WTC11 (cell line): ENCODE measurements around the gene SNRPE. TPM values are rescaled to one million over a fixed set of nuclear protein-coding genes. Genes with fewer than 3 reads are reported as not detected.

Source experiments
- ATAC-seq: fragments of 200-7000 bp; cut with Tn5 transposase; 2 replicates; pipeline ENCODE4 v1.10.0; 2021; ENCODE audit warnings: mild to moderate bottlenecking, moderate library complexity
- CTCF ChIA-PET: fragments of 300-600 bp; sonication (Branson Sonifier 250); formaldehyde crosslinking; loops from one replicate; lab custom pipeline; 2021; ENCODE audit warnings: antibody characterized with exemption; lab: Charles Lee
- POLR2A ChIA-PET: fragments of 350-600 bp; sonication (Branson Sonifier 250); formaldehyde crosslinking; loops from one replicate; lab custom pipeline; 2021; ENCODE audit warnings: antibody characterized with exemption; lab: Charles Lee
- DNase-seq: peaks from one replicate; pipeline ENCODE4 v3.0.0; 2021; ENCODE audit warnings: low spot score
- H3K27ac Mint-ChIP-seq: 2 replicates; pipeline ENCODE4 v1.8.0; 2021; ENCODE audit warnings: mixed read lengths
- H3K27me3 Mint-ChIP-seq: 2 replicates; pipeline ENCODE4 v1.8.0; 2021; ENCODE audit warnings: low read depth, mild to moderate bottlenecking, moderate library complexity, mixed read lengths
- H3K36me3 Mint-ChIP-seq: 2 replicates; pipeline ENCODE4 v1.8.0; 2021; ENCODE audit warnings: mixed read lengths
- H3K4me1 Mint-ChIP-seq: 2 replicates; pipeline ENCODE4 v1.8.0; 2022; ENCODE audit warnings: mixed read lengths
- H3K4me3 Mint-ChIP-seq: 2 replicates; pipeline ENCODE4 v1.8.0; 2021; ENCODE audit warnings: mild to moderate bottlenecking, moderate library complexity, mixed read lengths
- H3K9me3 Mint-ChIP-seq: 2 replicates; pipeline ENCODE4 v1.8.0; 2021; ENCODE audit warnings: mixed read lengths
- EMX1 ChIP-seq: fragments of 250-450 bp; sonication (Bioruptor Pico); IDR thresholded peaks from 2 replicates; pipeline ENCODE4 v1.8.0; 2021; ENCODE audit warnings: mild to moderate bottlenecking
- GABPB1 ChIP-seq: sonication (generic); formaldehyde crosslinking; IDR thresholded peaks from 2 replicates; pipeline ENCODE4 v1.8.1; 2023; ENCODE audit warnings: mild to moderate bottlenecking, missing genetic modification reagents
- IRF2 ChIP-seq: sonication (generic); formaldehyde crosslinking; IDR thresholded peaks from 2 replicates; pipeline ENCODE4 v1.8.0; 2022; ENCODE audit warnings: low read depth, missing genetic modification reagents, borderline replicate concordance
- JAZF1 ChIP-seq: fragments of 250-450 bp; sonication (Bioruptor Pico); IDR thresholded peaks from 2 replicates; pipeline ENCODE4 v1.9.0; 2021; ENCODE audit warnings: moderate library complexity, mild to moderate bottlenecking, inconsistent platforms
- KAT7 ChIP-seq: sonication (generic); formaldehyde crosslinking; IDR thresholded peaks from 2 replicates; pipeline ENCODE4 v1.8.1; 2023; ENCODE audit warnings: missing genetic modification reagents, mild to moderate bottlenecking, borderline replicate concordance
- NFATC4 ChIP-seq: fragments of 250-450 bp; sonication (Bioruptor Pico); IDR thresholded peaks from 2 replicates; pipeline ENCODE4 v1.9.0; 2021; ENCODE audit warnings: mild to moderate bottlenecking
- NR2C2 ChIP-seq: sonication (generic); formaldehyde crosslinking; IDR thresholded peaks from 2 replicates; pipeline ENCODE4 v1.8.0; 2022; ENCODE audit warnings: mild to moderate bottlenecking, missing genetic modification reagents
- RELA ChIP-seq: sonication (generic); formaldehyde crosslinking; IDR thresholded peaks from 2 replicates; pipeline ENCODE4 v1.8.1; 2022; ENCODE audit warnings: missing genetic modification reagents, mild to moderate bottlenecking, borderline replicate concordance
- RORB ChIP-seq: fragments of 250-450 bp; sonication (Bioruptor Pico); IDR thresholded peaks from 2 replicates; pipeline ENCODE4 v1.9.0; 2021; ENCODE audit warnings: mild to moderate bottlenecking
- SOX15 ChIP-seq: fragments of 250-450 bp; sonication (Bioruptor Pico); IDR thresholded peaks from 2 replicates; pipeline ENCODE4 v1.9.0; 2021; ENCODE audit warnings: mild to moderate bottlenecking
- TP53 ChIP-seq: sonication (generic); formaldehyde crosslinking; IDR thresholded peaks from 2 replicates; pipeline ENCODE4 v1.8.1; 2023; ENCODE audit warnings: mild to moderate bottlenecking, missing genetic modification reagents
- ZNF219 ChIP-seq: sonication (generic); formaldehyde crosslinking; IDR thresholded peaks from 2 replicates; pipeline ENCODE4 v1.8.0; 2023; ENCODE audit warnings: missing genetic modification reagents, mild to moderate bottlenecking, borderline replicate concordance
- ZNF263 ChIP-seq: sonication (generic); formaldehyde crosslinking; IDR thresholded peaks from 2 replicates; pipeline ENCODE4 v1.8.1; 2022; ENCODE audit warnings: low read depth, mild to moderate bottlenecking, moderate library complexity, missing genetic modification reagents
- total RNA-seq: library from RNA; stranded (reverse); gene quantifications from 3 replicates; pipeline ENCODE4 v1.2.3, GENCODE V29; 2021
- TF ChIP-seq, protein P1 (sequence below): fragments of 200-600 bp; IDR thresholded peaks from 2 replicates; pipeline ENCODE4 v1.8.0; 2022; ENCODE audit warnings: antibody characterized with exemption
- TF ChIP-seq, protein P2 (sequence below): sonication (generic); formaldehyde crosslinking; IDR thresholded peaks from 2 replicates; pipeline ENCODE4 v1.8.0; 2023; ENCODE audit warnings: mild to moderate bottlenecking, missing genetic modification reagents
- TF ChIP-seq, protein P3 (sequence below): sonication (generic); formaldehyde crosslinking; IDR thresholded peaks from 2 replicates; pipeline ENCODE4 v1.8.1; 2022; ENCODE audit warnings: low read depth, mild to moderate bottlenecking, moderate library complexity, missing genetic modification reagents, borderline replicate concordance
- TF ChIP-seq, protein P4 (sequence below): sonication (generic); formaldehyde crosslinking; IDR thresholded peaks from 2 replicates; pipeline ENCODE4 v1.8.0; 2022; ENCODE audit warnings: mild to moderate bottlenecking, missing genetic modification reagents
- TF ChIP-seq, protein P5 (sequence below): sonication (generic); formaldehyde crosslinking; IDR thresholded peaks from 2 replicates; pipeline ENCODE4 v1.8.1; 2023; ENCODE audit warnings: mild to moderate bottlenecking, missing genetic modification reagents, moderate library complexity
- TF ChIP-seq, protein P6 (sequence below): sonication (generic); formaldehyde crosslinking; IDR thresholded peaks from 2 replicates; pipeline ENCODE4 v1.8.1; 2023; ENCODE audit warnings: mild to moderate bottlenecking, missing genetic modification reagents

Gene SNRPE
- total RNA-seq, 1 experiment from 2014 or later: 260 TPM

DNA sequence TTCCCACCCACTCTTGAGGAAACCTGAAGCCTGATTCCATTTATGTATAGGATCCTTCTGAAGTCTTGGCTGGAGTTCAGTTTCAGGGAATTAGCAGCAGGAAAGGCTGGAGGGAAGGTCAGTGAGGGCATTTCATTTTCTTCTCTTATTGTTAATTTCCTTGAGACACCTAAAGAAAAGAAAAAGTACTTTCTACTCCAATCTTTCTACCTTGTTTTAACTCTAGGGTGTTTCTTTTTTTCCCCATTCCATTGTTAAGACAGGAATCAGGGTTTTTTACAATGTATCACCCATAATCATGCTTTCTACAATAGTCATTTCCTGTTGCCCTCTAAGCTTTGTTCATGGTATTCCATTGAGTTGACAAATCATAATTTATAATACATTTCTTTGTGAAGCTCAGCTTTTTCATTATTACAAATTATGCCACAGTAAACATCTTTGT, 27.4 kb downstream of the SNRPE start:
- no peak overlapping the region for H3K4me3 Mint-ChIP-seq
- H3K4me1 Mint-ChIP-seq: no peaks in the 10 kb centered on the region
- TF ChIP-seq, protein P1, sequence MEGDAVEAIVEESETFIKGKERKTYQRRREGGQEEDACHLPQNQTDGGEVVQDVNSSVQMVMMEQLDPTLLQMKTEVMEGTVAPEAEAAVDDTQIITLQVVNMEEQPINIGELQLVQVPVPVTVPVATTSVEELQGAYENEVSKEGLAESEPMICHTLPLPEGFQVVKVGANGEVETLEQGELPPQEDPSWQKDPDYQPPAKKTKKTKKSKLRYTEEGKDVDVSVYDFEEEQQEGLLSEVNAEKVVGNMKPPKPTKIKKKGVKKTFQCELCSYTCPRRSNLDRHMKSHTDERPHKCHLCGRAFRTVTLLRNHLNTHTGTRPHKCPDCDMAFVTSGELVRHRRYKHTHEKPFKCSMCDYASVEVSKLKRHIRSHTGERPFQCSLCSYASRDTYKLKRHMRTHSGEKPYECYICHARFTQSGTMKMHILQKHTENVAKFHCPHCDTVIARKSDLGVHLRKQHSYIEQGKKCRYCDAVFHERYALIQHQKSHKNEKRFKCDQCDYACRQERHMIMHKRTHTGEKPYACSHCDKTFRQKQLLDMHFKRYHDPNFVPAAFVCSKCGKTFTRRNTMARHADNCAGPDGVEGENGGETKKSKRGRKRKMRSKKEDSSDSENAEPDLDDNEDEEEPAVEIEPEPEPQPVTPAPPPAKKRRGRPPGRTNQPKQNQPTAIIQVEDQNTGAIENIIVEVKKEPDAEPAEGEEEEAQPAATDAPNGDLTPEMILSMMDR: no peak
- TF ChIP-seq JAZF1 (CRISPR knock-in tag): no peak
- TF ChIP-seq NR2C2 (CRISPR knock-in tag): no peak
- TF ChIP-seq KAT7 (CRISPR knock-in tag): no peak
- TF ChIP-seq, protein P2, sequence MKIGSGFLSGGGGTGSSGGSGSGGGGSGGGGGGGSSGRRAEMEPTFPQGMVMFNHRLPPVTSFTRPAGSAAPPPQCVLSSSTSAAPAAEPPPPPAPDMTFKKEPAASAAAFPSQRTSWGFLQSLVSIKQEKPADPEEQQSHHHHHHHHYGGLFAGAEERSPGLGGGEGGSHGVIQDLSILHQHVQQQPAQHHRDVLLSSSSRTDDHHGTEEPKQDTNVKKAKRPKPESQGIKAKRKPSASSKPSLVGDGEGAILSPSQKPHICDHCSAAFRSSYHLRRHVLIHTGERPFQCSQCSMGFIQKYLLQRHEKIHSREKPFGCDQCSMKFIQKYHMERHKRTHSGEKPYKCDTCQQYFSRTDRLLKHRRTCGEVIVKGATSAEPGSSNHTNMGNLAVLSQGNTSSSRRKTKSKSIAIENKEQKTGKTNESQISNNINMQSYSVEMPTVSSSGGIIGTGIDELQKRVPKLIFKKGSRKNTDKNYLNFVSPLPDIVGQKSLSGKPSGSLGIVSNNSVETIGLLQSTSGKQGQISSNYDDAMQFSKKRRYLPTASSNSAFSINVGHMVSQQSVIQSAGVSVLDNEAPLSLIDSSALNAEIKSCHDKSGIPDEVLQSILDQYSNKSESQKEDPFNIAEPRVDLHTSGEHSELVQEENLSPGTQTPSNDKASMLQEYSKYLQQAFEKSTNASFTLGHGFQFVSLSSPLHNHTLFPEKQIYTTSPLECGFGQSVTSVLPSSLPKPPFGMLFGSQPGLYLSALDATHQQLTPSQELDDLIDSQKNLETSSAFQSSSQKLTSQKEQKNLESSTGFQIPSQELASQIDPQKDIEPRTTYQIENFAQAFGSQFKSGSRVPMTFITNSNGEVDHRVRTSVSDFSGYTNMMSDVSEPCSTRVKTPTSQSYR (CRISPR knock-in tag): no peak
- TF ChIP-seq SOX15 (CRISPR knock-in tag): no peak
- TF ChIP-seq, protein P3, sequence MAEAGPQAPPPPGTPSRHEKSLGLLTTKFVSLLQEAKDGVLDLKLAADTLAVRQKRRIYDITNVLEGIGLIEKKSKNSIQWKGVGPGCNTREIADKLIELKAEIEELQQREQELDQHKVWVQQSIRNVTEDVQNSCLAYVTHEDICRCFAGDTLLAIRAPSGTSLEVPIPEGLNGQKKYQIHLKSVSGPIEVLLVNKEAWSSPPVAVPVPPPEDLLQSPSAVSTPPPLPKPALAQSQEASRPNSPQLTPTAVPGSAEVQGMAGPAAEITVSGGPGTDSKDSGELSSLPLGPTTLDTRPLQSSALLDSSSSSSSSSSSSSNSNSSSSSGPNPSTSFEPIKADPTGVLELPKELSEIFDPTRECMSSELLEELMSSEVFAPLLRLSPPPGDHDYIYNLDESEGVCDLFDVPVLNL (CRISPR knock-in tag): no peak
- no peak for TF ChIP-seq GABPB1 (CRISPR knock-in tag)
- TF ChIP-seq, protein P4, sequence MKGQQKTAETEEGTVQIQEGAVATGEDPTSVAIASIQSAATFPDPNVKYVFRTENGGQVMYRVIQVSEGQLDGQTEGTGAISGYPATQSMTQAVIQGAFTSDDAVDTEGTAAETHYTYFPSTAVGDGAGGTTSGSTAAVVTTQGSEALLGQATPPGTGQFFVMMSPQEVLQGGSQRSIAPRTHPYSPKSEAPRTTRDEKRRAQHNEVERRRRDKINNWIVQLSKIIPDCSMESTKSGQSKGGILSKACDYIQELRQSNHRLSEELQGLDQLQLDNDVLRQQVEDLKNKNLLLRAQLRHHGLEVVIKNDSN (CRISPR knock-in tag): no peak
- no peak for TF ChIP-seq ZNF263 (CRISPR knock-in tag)
- TF ChIP-seq RELA (CRISPR knock-in tag): no peak
- TF ChIP-seq TP53 (CRISPR knock-in tag): no peak
- TF ChIP-seq, protein P5, sequence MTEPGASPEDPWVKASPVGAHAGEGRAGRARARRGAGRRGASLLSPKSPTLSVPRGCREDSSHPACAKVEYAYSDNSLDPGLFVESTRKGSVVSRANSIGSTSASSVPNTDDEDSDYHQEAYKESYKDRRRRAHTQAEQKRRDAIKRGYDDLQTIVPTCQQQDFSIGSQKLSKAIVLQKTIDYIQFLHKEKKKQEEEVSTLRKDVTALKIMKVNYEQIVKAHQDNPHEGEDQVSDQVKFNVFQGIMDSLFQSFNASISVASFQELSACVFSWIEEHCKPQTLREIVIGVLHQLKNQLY: no peak
- TF ChIP-seq, protein P6, sequence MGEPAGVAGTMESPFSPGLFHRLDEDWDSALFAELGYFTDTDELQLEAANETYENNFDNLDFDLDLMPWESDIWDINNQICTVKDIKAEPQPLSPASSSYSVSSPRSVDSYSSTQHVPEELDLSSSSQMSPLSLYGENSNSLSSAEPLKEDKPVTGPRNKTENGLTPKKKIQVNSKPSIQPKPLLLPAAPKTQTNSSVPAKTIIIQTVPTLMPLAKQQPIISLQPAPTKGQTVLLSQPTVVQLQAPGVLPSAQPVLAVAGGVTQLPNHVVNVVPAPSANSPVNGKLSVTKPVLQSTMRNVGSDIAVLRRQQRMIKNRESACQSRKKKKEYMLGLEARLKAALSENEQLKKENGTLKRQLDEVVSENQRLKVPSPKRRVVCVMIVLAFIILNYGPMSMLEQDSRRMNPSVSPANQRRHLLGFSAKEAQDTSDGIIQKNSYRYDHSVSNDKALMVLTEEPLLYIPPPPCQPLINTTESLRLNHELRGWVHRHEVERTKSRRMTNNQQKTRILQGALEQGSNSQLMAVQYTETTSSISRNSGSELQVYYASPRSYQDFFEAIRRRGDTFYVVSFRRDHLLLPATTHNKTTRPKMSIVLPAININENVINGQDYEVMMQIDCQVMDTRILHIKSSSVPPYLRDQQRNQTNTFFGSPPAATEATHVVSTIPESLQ: no peak
- no peak for TF ChIP-seq IRF2 (CRISPR knock-in tag)
- TF ChIP-seq EMX1: no peak
- TF ChIP-seq NFATC4: no peak
- no peak for TF ChIP-seq RORB
- no peak for TF ChIP-seq ZNF219
- DNase-seq: no peak
- POLR2A ChIA-PET: no interaction called here
- CTCF ChIA-PET: interaction anchor here (1.5 kb wide), 1 partner anchor 17 kb away, joined by 3 read pairs; no protein-coding TSS in a partner anchor
- H3K27ac Mint-ChIP-seq: no peak overlapping the region
- peaks cover 15% of the 10 kb centered on the region for H3K36me3 Mint-ChIP-seq
- H3K27me3 Mint-ChIP-seq: peaks cover 3% of the 10 kb centered on the region; the same call in 1 of the 2 replicates
- H3K9me3 Mint-ChIP-seq: peaks cover 18% of the 10 kb centered on the region
- no peak for ATAC-seq
